SK-N-SH treated with all-trans-retinoic acid at 6 μM for 48 hours (cell line): Measurements from ENCODE around the gene PDE6A.

Experiments
- CREB5 ChIP-seq: fragments of 250-450 bp; sonication (Bioruptor Pico); IDR thresholded peaks from 2 replicates; pipeline ENCODE4 v1.5.1; 2020; ENCODE audit warnings: low read depth, mild to moderate bottlenecking, moderate library complexity
- GLIS3 ChIP-seq: fragments of 250-450 bp; sonication (Bioruptor Pico); IDR thresholded peaks from 2 replicates; pipeline ENCODE4 v1.5.0; 2020; ENCODE audit warnings: mild to moderate bottlenecking, moderate library complexity
- TCF4 ChIP-seq: fragments of 250-450 bp; sonication (Bioruptor Pico); IDR thresholded peaks from 2 replicates; pipeline ENCODE4 v1.8.0; 2021; ENCODE audit warnings: mild to moderate bottlenecking, moderate library complexity, borderline replicate concordance
- ZFP3 ChIP-seq: fragments of 250-450 bp; sonication (Bioruptor Pico); IDR thresholded peaks from 2 replicates; pipeline ENCODE4 v1.5.0; 2020; ENCODE audit warnings: mild to moderate bottlenecking, moderate library complexity
- ZNF565 ChIP-seq: fragments of 450-650 bp; formaldehyde crosslinking; conservative IDR thresholded peaks from 2 replicates; pipeline ENCODE4 v1.5.0; 2020; ENCODE audit warnings: low read depth, mild to moderate bottlenecking, moderate library complexity
- ZNF8 ChIP-seq: fragments of 450-650 bp; formaldehyde crosslinking; IDR thresholded peaks from 2 replicates; pipeline ENCODE4 v1.5.0; 2020; ENCODE audit warnings: mild to moderate bottlenecking, moderate library complexity

GRCh38 chr5:149911031-149911430, 33.6 kb downstream of the PDE6A start:
- no peak for TF ChIP-seq ZFP3 (CRISPR knock-in tag)
- TF ChIP-seq ZNF565, result no peak
- no peak for TF ChIP-seq ZNF8 (CRISPR knock-in tag)
- TF ChIP-seq TCF4 (CRISPR knock-in tag), result no peak
- TF ChIP-seq GLIS3 (CRISPR knock-in tag), result no peak
- no peak for TF ChIP-seq CREB5 (CRISPR knock-in tag)
